ENCODE data around the gene REEP5. TPM values are rescaled to one million over a fixed set of nuclear protein-coding genes. Genes with fewer than 3 reads are reported as not detected.
"Not testable (repeated sequence)": the region's sequence is repeated elsewhere in the genome, so short reads cannot be mapped to it uniquely, and the experiment has no call there.

The REEP5 gene
- total RNA-seq, 1 donor from 2014 or later, result 61.0 TPM

- Mint-ChIP-seq H3K4me1 (ENCODE audit: unreplicated experiment) (peaks cover 22% of the 10 kb centered on the region), H3K27me3 (peaks cover 5% of the 10 kb centered on the region), H3K9me3 (peaks cover 4% of the 10 kb centered on the region), H3K36me3 (peaks cover 7% of the 10 kb centered on the region), H3K4me3 (peak overlapping the region; percentile 97), H3K27ac (peak overlapping the region; percentile 97)
- DNase-seq (ENCODE audit: extremely low spot score, unreplicated experiment), result no peak
- no peak for TF ChIP-seq CTCF (conservative IDR thresholded peaks at IDR 0.05)
Observed at GRCh38 chr5:112861638-112861985, 60.4 kb downstream of the REEP5 start.

GRCh38 chr5:112860929-112861637 is 60.9 kb downstream of the REEP5 start, which contains the start of gene SRP19:
SRP19 (plus strand) TSS chr5:112861287; CDS start chr5:112861377, 90 bp downstream.
- Mint-ChIP-seq H3K27ac (peak within 1 kb of the TSS; percentile 97), H3K27me3 (peaks cover 11% of the 10 kb centered on the region), H3K36me3 (peaks cover 7% of the 10 kb centered on the region), H3K4me3 (peak within 1 kb of the TSS; percentile 97), H3K9me3 (peaks cover 4% of the 10 kb centered on the region), H3K4me1 (ENCODE audit: unreplicated experiment) (peaks cover 22% of the 10 kb centered on the region)
- peak; percentile 19 for TF ChIP-seq CTCF (conservative IDR thresholded peaks at IDR 0.05)
- DNase-seq (ENCODE audit: extremely low spot score, unreplicated experiment), result peak; percentile 91

GRCh38 chr5:112860571-112860928 is 61.5 kb downstream of the REEP5 start:
- Mint-ChIP-seq H3K27ac (peak overlapping the region; percentile 97), H3K27me3 (peaks cover 16% of the 10 kb centered on the region), H3K4me3 (peak overlapping the region; percentile 97), H3K4me1 (ENCODE audit: unreplicated experiment) (peaks cover 22% of the 10 kb centered on the region)
- H3K9me3 Mint-ChIP-seq; DNase-seq (ENCODE audit: extremely low spot score, unreplicated experiment); H3K36me3 Mint-ChIP-seq: not testable (repeated sequence)

- no peak overlapping the region for H3K27ac Mint-ChIP-seq
- TF ChIP-seq CTCF (conservative IDR thresholded peaks at IDR 0.05), result no peak
- H3K27me3 Mint-ChIP-seq, result peaks cover 26% of the 10 kb centered on the region
- H3K4me1 Mint-ChIP-seq (ENCODE audit: unreplicated experiment), result peaks cover 12% of the 10 kb centered on the region
- H3K9me3 Mint-ChIP-seq, result peaks cover 4% of the 10 kb centered on the region
- peaks cover 5% of the 10 kb centered on the region for H3K36me3 Mint-ChIP-seq
- DNase-seq (ENCODE audit: extremely low spot score, unreplicated experiment), result no peak
- no peak overlapping the region for H3K4me3 Mint-ChIP-seq
Observed at GRCh38 chr5:112857866-112858265, 64.2 kb downstream of the REEP5 start.

- no peak for DNase-seq (ENCODE audit: extremely low spot score, unreplicated experiment)
- Mint-ChIP-seq H3K27me3 (peaks cover 29% of the 10 kb centered on the region), H3K4me1 (ENCODE audit: unreplicated experiment) (no peaks in the 10 kb centered on the region), H3K36me3 (no peaks in the 10 kb centered on the region), H3K9me3 (no peaks in the 10 kb centered on the region), H3K27ac (no peak overlapping the region), H3K4me3 (no peak overlapping the region)
- no peak for TF ChIP-seq CTCF (conservative IDR thresholded peaks at IDR 0.05)
Observed at GRCh38 chr5:112854651-112855050, 67.4 kb downstream of the REEP5 start.

GRCh38 chr5:112849912-112850311 is 72.1 kb downstream of the REEP5 start:
- Mint-ChIP-seq H3K36me3 (no peaks in the 10 kb centered on the region), H3K27me3 (peaks cover 9% of the 10 kb centered on the region), H3K27ac (no peak overlapping the region), H3K9me3 (no peaks in the 10 kb centered on the region), H3K4me3 (no peak overlapping the region), H3K4me1 (ENCODE audit: unreplicated experiment) (peaks cover 3% of the 10 kb centered on the region)
- TF ChIP-seq CTCF (conservative IDR thresholded peaks at IDR 0.05), result no peak
- no peak for DNase-seq (ENCODE audit: extremely low spot score, unreplicated experiment)

Data from type B pancreatic cell (in vitro differentiated cells).